ENCODE data around the gene C15orf61.

C15orf61 gene

GRCh38 chr15:67480741-67481140, 40.2 kb upstream of the C15orf61 start:
- Histone ChIP-seq H3K9me3 (ENCODE audit: insufficient read depth, low read length) (no peaks in the 10 kb centered on the region), H2AFZ (ENCODE audit: low read depth, low read length) (no peak overlapping the region), H3K4me2 (ENCODE audit: low read length) (no peak overlapping the region), H3K36me3 (replicated peaks; ENCODE audit: low read depth, low read length) (no peaks in the 10 kb centered on the region), H3K27me3 (ENCODE audit: low read depth, low read length) (no peaks in the 10 kb centered on the region), H3K4me3 (ENCODE audit: low read length) (no peak overlapping the region), H3K4me1 (ENCODE audit: low read length) (no peaks in the 10 kb centered on the region), H3K27ac (ENCODE audit: low read length) (no peak overlapping the region), H3K79me2 (ENCODE audit: low read length) (no peaks in the 10 kb centered on the region), H4K20me1 (ENCODE audit: insufficient read depth, low read length) (no peaks in the 10 kb centered on the region), H3K9ac (ENCODE audit: low read length) (no peak overlapping the region)
- no peak for TF ChIP-seq CTCF (IDR thresholded peaks at IDR 0.05; ENCODE audit: low read depth, low read length)
- TF ChIP-seq EZH2phosphoT487 (IDR thresholded peaks at IDR 0.05; ENCODE audit: low read depth), result no peak

- TF ChIP-seq CTCF (IDR thresholded peaks at IDR 0.05; ENCODE audit: low read depth, low read length) (no peak), EZH2phosphoT487 (IDR thresholded peaks at IDR 0.05; ENCODE audit: low read depth) (no peak)
- no peak overlapping the region for H2AFZ ChIP-seq (ENCODE audit: low read depth, low read length)
- no peak overlapping the region for H3K4me2 ChIP-seq (ENCODE audit: low read length)
- H4K20me1 ChIP-seq (ENCODE audit: insufficient read depth, low read length), result no peaks in the 10 kb centered on the region
- no peak overlapping the region for H3K27ac ChIP-seq (ENCODE audit: low read length)
- no peaks in the 10 kb centered on the region for H3K4me1 ChIP-seq (ENCODE audit: low read length)
- H3K4me3 ChIP-seq (ENCODE audit: low read length), result no peak overlapping the region
- no peaks in the 10 kb centered on the region for H3K36me3 ChIP-seq (replicated peaks; ENCODE audit: low read depth, low read length)
- H3K27me3 ChIP-seq (ENCODE audit: low read depth, low read length), result no peaks in the 10 kb centered on the region
- H3K79me2 ChIP-seq (ENCODE audit: low read length), result no peaks in the 10 kb centered on the region
- H3K9me3 ChIP-seq (ENCODE audit: insufficient read depth, low read length), result no peaks in the 10 kb centered on the region
- no peak overlapping the region for H3K9ac ChIP-seq (ENCODE audit: low read length)
Measured at GRCh38 chr15:67481680-67482079, 39.3 kb upstream of the C15orf61 start.

DNA sequence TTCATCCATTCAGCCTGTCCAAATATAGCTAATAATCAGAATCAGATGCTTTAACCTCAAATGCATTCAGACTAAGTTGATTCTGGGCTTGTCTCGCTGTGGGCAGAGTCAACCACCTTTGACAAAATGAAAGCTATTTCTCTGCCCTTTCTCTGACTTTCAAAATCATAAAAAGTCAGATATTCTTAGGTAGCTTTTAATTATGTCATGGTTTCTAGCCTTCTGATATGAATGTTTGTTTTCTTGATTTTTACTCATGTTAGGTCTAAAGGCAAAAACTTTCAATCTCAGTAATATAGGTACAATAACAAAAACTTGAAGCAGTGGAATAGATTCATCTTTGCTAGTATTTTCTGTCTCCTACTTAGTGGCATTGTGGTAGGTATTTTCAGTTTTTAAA, 25.3 kb upstream of the C15orf61 start:
- no peak overlapping the region for H3K4me3 ChIP-seq (ENCODE audit: low read length)
- TF ChIP-seq EZH2phosphoT487 (IDR thresholded peaks at IDR 0.05; ENCODE audit: low read depth) (no peak), CTCF (IDR thresholded peaks at IDR 0.05; ENCODE audit: low read depth, low read length) (no peak)
- no peak overlapping the region for H3K27ac ChIP-seq (ENCODE audit: low read length)
- no peak overlapping the region for H2AFZ ChIP-seq (ENCODE audit: low read depth, low read length)
- H3K9me3 ChIP-seq (ENCODE audit: insufficient read depth, low read length), result no peaks in the 10 kb centered on the region
- no peaks in the 10 kb centered on the region for H3K36me3 ChIP-seq (replicated peaks; ENCODE audit: low read depth, low read length)
- H3K79me2 ChIP-seq (ENCODE audit: low read length), result no peaks in the 10 kb centered on the region
- H3K9ac ChIP-seq (ENCODE audit: low read length), result no peak overlapping the region
- H3K4me1 ChIP-seq (ENCODE audit: low read length), result no peaks in the 10 kb centered on the region
- no peak overlapping the region for H3K4me2 ChIP-seq (ENCODE audit: low read length)
- no peaks in the 10 kb centered on the region for H3K27me3 ChIP-seq (ENCODE audit: low read depth, low read length)
- H4K20me1 ChIP-seq (ENCODE audit: insufficient read depth, low read length), result no peaks in the 10 kb centered on the region

DNA sequence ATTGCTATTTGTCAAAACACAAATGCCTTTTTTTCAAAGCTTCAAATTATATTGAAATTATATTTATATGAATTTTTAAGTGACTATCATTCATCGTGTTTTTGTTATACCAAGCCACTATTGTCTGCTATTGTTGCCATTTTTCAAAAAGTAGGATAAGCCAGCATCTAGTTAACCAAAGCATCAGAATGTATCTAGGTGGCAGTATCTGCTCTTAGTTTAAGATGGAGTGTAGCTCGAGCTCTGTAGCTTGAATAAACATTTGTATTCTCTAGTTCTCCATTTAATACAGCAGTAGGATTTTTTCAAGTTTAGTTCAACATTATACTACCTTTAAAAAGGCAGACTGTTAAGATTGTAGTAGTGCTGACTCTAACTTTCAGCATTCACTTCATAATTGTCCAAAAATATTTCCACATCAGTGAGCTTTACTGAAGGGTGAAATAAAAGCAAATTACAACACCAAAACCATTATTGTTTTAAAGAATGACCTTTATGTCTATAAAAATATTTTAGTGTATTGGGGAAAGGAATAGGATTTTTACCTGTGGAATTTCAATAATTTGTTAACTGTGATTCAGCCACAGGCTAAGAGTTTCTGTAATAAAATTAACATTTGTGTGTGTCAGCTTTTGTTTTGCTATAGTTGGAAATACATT, 19.6 kb upstream of the C15orf61 start:
- Histone ChIP-seq H3K4me1 (ENCODE audit: low read length) (peaks cover 21% of the 10 kb centered on the region), H4K20me1 (ENCODE audit: insufficient read depth, low read length) (no peaks in the 10 kb centered on the region), H3K9me3 (ENCODE audit: insufficient read depth, low read length) (no peaks in the 10 kb centered on the region), H3K79me2 (ENCODE audit: low read length) (no peaks in the 10 kb centered on the region), H3K27me3 (ENCODE audit: low read depth, low read length) (no peaks in the 10 kb centered on the region), H3K4me2 (ENCODE audit: low read length) (peak overlapping the region; percentile 31), H3K36me3 (replicated peaks; ENCODE audit: low read depth, low read length) (no peaks in the 10 kb centered on the region), H3K4me3 (ENCODE audit: low read length) (no peak overlapping the region), H3K27ac (ENCODE audit: low read length) (no peak overlapping the region), H2AFZ (ENCODE audit: low read depth, low read length) (no peak overlapping the region), H3K9ac (ENCODE audit: low read length) (no peak overlapping the region)
- TF ChIP-seq EZH2phosphoT487 (IDR thresholded peaks at IDR 0.05; ENCODE audit: low read depth) (no peak), CTCF (IDR thresholded peaks at IDR 0.05; ENCODE audit: low read depth, low read length) (peak; percentile 74)

Measured in OCI-LY3 (cell line).